HT-29 (cell line): ENCODE results near the gene SIRPA. TPM values are rescaled to one million over a fixed set of nuclear protein-coding genes. Genes with fewer than 3 reads are reported as not detected.

Experiments used
- DNase-seq: peaks from one replicate; pipeline ENCODE4 v3.0.0-alpha.2; 2015; ENCODE audit warnings: low spot score
- total RNA-seq: library from RNA; depleted of rRNA; stranded (reverse); fragments of >200 nt; shearing (Covaris generic); gene quantifications from 2 replicates; pipeline ENCODE4 v1.2.3, GENCODE V29; 2014

SIRPA gene
- total RNA-seq, 1 experiment from 2014 or later = 0.53 TPM

DNA sequence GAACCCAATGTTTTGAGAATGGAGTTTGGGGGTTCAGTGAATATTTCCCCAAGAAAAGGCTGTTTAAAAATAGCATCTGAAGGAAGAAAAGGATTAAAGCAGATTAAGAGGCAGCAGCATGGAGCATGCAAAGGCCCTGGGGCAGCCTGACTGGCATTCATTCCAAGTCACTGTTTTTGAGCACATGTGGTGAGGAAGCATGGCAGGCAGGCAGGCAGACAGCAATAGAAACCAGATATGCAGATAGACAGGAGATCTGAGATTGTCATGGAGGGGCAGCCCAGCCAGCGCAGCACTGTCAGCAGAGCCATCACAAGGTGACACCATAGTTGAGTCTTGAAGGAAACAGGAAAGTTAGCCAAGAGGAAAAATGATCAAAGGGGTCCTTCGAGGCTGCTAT is 37.8 kb downstream of the SIRPA start:
- DNase-seq = no peak

DNA sequence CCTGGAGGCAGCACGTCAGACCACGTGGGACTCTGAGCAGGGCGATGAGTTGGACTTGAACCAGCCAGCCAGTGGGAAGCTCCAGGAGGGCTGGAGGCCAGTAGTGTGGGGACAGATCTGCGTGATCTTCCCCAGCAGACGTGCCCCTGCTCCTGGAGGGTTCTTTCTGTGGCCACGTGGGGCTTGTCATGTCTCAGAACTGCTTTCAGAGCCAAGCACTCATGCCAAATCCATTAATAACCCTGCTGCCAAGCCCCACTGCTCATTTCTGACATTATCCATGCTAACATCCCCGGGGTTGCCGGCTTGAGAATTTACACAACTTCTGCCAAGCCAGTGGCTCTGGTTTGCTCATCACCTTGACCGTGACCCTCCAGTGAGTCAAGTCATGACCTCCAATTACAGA is 38.3 kb downstream of the SIRPA start:
- no peak for DNase-seq

DNA sequence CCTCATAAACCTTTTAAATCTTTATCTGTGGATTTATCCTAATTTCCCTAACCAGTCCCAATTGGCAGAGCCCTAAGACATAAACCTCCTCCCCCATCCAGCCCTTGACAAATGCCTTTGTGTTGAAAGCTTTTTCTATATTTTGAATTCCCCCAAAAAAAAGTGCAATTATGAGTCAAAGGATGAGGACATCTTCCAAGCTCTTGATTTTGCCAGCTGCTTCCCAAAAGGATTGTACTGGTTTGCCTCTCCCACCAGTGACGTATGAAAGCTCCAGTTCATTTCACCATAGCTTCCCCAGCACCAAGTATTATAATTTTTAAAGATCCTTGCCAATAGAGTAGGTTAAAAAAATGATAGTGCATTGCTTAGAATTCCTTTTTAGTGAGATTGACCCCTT is 38.9 kb downstream of the SIRPA start:
- no peak for DNase-seq

DNA sequence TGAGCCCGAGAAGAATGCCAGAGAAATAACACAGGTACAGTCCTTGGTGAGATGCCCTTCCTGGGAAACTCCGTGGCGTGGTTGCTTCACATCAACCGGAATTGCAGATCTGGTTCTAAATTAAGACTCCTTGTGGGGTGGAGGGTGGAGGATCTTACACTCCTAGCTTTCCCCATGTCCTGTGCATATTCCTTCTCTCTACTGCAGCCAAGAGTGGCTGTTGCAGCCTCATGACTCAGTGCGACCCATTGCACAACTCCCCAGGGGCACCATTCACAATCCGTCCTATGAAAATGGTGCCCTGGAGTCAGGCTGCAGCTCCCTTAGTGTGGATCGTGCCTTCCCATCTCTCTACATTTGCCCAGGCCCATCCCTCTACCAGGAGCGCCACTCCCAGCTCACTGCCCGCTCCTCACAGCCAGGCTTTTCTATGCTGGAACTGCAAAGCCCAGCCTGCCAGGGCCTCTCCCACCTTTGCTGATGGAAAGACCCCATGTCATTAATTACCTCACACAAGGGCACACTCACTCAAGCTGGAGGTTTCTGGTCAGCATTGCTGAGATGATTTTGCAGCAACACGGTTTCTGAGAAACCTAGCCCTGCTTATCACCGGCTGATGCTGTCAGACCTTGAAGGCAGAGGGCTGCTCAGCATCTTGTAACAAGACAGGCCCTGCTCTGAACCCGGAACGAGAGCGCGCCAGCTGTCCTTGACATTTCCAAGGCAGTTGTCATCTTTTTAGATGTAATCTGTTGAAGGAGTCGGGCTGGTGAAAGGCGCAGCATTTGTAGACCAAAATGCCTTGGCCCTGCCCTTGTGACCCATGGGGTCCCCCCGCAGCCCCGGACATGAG is 39.7 kb downstream of the SIRPA start:
- DNase-seq = no peak

DNA sequence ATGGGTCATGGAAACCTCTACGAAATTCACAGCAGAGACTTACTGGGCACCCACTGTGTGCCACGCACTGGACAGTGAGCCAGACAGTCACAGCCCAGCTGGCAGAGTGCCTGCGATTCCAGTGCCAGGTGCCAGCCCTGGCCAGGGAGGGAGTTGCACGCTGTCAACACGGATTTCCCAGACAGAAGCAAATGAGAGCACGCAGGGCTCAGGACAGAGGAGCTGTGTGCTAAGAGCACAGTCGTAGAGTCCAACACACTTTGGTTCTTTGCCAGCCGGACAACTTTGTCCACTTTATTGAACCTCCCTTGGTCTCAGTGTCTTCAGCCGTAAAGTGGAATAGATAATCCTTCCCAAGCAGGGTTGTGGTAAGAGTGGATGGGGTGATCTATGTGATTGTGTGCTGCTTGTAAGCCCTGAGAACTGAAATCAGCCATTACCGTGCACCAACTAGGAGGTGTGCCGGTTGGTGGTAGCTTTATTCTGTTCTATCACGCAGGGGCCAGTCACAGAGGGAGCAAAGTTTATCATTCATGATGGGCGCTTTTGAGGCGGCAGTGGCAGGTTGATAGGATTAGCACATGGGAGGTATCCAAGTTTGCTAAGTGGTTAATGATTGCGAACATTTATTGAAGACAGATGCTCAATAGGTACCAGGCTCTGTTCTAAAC is 40.6 kb downstream of the SIRPA start:
- no peak for DNase-seq

DNA sequence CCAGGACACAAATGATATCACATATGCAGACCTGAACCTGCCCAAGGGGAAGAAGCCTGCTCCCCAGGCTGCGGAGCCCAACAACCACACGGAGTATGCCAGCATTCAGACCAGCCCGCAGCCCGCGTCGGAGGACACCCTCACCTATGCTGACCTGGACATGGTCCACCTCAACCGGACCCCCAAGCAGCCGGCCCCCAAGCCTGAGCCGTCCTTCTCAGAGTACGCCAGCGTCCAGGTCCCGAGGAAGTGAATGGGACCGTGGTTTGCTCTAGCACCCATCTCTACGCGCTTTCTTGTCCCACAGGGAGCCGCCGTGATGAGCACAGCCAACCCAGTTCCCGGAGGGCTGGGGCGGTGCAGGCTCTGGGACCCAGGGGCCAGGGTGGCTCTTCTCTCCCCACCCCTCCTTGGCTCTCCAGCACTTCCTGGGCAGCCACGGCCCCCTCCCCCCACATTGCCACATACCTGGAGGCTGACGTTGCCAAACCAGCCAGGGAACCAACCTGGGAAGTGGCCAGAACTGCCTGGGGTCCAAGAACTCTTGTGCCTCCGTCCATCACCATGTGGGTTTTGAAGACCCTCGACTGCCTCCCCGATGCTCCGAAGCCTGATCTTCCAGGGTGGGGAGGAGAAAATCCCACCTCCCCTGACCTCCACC is 42.2 kb downstream of the SIRPA start:
- no peak for DNase-seq

DNA sequence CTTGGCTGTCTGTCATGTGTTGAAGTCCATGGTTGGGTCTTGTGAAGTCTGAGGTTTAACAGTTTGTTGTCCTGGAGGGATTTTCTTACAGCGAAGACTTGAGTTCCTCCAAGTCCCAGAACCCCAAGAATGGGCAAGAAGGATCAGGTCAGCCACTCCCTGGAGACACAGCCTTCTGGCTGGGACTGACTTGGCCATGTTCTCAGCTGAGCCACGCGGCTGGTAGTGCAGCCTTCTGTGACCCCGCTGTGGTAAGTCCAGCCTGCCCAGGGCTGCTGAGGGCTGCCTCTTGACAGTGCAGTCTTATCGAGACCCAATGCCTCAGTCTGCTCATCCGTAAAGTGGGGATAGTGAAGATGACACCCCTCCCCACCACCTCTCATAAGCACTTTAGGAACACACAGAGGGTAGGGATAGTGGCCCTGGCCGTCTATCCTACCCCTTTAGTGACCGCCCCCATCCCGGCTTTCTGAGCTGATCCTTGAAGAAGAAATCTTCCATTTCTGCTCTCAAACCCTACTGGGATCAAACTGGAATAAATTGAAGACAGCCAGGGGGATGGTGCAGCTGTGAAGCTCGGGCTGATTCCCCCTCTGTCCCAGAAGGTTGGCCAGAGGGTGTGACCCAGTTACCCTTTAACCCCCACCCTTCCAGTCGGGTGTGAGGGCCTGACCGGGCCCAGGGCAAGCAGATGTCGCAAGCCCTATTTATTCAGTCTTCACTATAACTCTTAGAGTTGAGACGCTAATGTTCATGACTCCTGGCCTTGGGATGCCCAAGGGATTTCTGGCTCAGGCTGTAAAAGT is 43.5 kb downstream of the SIRPA start:
- no peak for DNase-seq

DNA sequence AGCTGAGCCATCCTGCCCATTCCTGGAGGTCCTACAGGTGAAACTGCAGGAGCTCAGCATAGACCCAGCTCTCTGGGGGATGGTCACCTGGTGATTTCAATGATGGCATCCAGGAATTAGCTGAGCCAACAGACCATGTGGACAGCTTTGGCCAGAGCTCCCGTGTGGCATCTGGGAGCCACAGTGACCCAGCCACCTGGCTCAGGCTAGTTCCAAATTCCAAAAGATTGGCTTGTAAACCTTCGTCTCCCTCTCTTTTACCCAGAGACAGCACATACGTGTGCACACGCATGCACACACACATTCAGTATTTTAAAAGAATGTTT is 44.0 kb downstream of the SIRPA start:
- no peak for DNase-seq

DNA sequence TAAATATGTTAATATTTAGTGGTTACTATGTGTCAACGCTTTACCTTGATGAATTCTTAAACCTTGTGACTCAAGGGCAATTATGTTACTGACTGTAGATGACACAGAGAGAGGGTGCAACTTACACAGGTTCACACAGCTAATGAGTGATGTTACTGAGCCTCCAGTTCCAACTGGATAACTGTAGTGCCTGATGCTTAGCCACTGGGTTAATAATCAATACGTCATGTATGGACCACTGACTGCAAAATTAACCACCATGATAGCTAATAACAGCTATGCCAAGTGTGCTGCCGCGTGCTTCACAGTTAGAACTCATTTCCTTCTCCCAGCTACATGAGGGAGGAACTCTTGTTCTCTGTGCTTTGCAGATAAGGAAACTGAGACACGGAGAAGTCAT is 45.4 kb downstream of the SIRPA start:
- DNase-seq = no peak

DNA sequence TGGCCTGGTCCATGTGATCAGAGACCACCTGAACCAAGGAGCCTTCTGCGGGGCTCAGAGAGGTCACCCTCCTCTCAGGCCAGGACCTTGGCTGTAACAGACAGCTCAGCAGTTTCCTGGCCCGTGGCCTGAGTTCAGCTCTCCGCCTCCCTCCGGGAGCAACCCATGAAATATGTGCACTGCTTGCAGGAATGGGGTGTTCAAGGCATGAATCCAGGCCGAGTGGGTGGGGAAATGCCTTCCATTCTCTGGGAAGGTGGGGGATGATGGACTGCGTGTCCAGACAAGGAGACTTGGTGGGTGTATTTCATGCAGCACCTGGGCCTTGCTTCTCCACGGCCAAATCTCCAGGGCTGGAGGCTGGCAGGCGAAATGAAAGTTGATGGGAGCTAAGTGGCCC is 46.0 kb downstream of the SIRPA start:
- no peak for DNase-seq

DNA sequence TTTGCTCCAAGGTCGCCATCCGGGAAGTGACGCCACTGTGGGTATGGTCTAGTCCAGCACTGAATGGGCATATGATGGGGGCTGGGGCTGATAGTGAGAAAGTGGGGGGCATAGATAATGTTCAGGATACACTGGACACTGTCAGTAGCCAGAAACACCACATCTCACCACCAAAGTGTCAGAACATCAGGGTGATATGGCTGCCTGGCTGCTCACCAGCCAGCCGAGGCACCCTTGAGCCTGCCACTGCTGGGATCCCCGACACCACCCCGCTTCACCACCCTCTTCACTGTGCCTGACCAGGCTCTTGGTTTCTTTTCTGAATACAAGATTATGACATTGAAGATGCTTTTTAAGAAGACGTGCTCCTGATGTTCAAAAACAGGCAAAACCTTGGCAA is 46.9 kb downstream of the SIRPA start:
- no peak for DNase-seq

DNA sequence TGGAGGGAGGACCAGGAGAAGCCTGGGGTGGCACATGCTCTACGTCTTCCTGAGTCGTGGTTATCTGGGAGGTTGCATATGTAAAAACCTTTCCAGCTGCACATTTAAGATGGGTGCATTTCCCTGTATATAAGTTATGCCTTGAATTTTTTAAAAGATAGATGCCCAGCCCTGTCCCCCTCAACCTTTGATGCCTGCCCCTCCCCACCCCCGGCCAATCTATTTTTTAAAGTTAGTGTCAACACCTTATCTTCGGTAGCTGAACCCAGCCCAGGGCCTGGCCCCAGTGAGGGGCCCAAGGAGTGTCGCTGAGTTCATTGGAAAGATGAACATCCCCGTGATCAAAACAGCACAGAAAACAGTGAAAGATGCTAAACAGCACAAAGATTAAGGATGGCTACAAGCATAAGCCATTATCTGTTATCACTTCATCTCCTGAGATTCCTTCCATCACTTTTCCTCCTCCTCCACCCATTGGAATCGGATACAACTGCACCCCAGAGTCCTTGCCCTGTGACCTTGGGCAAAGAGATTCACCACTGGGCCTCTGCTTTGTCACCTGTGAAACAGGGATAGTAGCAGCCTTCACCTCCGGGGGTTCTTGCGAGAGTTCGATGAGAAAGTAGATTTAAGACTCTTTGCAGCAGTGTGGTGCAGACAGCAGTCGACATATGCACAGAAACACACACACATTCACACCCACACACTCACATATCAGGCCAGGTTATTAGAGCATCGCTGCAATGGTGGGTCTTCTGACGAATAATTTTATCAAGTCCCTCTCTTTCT is 47.5 kb downstream of the SIRPA start:
- DNase-seq = no peak

DNA sequence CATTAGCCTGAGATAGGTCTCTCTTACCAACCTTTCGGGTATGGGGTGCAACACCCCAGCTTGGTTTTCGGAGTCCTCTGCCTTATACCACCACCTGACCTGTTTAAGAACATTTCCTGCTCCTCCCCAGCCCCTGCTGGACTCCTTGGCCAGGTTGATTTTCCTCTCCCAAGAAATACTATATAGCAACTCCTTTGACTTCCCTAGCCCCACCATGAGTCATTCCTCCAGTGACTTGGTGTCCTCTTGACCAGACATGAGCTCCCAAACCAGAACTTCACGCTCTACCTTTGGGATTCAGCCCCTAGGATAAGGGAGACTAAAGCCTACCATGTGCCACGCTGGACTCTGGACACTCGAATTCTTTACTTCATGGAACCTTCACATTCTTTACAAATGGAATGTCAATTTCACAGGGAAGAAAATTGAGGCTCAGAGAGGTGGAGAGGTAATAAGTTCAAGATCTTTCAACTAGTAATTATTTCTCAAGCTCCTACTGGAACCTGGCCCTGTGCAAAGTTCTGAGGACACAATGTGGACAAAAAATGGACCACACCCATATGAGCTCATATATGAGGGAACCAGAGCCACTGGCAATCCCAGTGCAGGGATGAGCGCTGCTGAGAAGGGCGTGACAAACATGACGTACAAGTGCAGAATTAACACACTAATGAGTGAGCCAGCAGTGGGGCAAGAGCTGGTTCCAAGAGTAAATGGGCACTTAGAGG is 48.2 kb downstream of the SIRPA start:
- no peak for DNase-seq

DNA sequence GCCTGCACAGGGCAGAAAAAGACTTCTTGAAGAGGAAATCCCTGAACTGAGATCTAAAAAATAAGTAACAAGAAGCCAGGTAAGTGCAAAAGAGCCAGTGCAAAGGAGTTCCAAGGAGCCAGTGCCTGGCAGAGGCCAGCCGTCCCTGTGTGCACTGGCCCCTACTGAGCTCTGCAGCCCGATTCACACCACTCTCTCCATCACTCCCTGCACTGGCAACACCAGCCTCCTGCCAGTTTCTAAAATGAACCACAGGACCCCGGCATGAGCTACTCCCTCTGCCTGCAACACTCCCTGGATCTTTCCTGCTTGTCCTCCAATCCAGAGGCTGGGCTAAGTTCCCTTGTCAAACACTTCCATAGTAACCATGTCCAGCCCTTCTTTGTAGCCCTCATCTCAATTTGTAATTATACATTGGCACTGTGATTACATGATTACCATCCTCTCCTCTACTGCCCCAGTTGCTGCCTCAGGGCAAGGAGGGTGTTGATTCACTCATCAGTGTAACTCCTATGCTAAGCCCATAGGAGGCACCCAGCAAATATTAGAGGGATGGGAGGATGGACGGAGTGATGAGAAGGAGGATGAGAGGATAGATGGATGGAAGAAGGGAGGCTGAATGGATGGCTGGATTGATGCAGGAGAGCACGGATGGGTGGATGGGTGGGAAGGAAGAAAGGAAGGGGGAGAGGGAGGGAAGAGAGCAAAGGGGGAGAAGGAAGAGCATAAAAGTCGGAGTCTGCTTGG is 49.3 kb downstream of the SIRPA start:
- no peak for DNase-seq

DNA sequence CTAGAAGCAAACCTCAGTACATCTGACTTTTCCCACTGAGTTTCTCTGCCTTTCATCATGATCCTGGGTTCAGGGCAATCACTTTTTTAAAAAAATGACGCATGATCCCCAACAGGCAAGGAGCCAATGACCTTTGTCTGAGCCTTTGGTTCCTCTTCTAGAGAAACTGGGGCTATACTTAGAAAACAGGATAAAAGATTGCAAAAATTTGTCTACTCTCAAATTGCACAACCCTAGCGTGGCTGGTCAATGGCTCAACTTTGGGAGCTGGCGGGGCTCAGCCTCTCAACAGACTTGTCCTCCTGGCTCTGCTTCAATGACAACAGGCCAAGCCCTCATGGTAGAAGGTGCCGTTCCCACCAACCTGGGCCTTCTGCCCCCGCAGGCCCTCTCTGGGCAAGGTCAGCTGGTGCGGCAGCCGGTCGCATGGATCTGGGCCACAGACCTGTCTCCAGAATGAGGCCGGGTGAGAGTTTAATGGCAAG is 50.0 kb downstream of the SIRPA start:
- DNase-seq = no peak

DNA sequence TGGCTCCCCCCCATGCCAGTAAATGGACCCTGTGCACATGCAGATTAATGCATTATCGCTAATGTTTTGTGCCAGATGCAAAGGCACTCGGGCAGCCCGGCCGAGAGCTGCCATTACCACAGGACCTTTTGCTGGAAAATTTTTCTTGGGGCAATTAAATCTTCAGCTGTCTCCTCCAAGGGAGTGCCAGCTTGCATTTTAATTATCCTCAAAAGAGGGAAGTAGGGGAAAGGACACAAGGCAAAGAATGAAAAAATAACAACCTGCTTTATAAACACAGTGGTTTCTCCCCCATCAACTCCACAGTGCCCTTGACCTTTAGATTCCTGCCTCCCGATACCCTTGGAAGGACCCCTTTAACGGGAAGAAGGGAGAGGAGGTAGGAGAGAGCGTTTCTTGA is 50.5 kb downstream of the SIRPA start:
- no peak for DNase-seq

DNA sequence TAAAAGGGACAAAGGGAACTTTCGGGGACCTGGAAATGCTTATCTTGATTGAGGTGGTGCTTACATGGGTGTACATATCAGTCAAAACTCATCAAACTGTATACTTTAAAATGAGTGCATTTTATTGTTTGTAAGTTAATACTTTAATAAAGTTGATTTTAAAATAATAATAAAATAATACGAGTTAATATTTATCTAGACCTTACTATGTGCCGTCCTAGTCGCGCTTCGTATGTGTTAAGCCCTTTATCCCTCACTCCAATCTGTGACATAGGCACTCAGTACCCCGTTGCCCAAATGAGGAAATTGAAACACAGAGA is 51.2 kb downstream of the SIRPA start:
- DNase-seq = no peak

DNA sequence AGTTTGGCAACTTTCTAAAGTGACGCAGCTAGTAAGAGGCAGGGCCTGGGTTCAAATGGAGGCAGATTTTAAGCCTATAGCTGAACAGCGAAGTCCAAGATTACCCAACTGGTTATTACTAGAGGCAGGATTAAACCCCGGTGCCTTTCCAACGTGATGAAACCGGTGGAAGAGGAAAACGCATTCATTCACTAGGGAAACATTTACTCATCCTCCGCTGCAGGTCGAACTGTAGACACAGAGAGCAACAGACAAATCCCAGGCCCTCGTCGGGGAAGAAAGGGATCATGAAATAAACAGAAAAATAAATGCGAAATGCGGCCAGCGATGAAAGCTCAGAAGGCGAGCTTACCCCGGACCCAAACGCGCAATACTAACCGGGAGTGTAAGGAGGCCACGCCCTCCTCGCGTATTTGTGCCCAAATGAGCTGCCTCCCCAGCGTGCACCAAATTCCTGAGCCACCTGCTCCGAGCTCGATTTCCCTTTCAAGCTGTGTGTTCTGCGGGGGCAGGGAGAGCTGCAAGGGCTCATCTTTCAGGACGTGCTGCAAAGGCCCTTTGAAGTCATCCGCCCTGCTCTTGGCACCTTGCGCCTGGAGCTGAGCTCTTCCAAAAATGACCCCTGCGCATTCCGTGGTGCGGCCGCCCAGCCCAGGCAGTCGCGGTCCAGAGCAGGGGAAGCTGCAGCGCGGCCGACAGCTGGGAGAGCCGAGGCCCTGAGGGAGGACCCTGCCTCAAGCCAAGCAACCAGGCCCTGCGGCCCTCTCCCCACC is 51.7 kb downstream of the SIRPA start:
- no peak for DNase-seq

DNA sequence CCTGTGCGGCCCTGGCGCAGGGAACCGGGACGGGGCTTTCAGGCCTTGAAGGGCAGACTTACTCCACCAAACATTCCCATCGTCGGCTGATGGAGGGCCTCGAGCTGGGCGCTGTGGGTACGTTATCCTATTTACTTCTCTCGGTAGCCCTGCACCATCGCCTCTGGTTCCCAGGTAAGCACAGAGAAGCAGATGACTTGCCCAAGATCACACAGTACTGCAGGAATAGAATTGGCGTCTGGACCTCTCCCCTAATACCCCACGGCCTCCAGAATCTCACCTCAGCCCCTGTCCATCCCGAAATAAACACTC is 52.3 kb downstream of the SIRPA start:
- no peak for DNase-seq
